B cell (primary cell): ENCODE data around the gene ATP8A2. TPM values are rescaled to one million over a fixed set of nuclear protein-coding genes. Genes with fewer than 3 reads are reported as not detected.

Experiments used
- ATAC-seq: fragments of 200-7000 bp; cut with Tn5 transposase; one replicate; pipeline ENCODE4 v1.10.0; 2021; ENCODE audit warnings: low read depth, mild to moderate bottlenecking, moderate number of reproducible peaks, moderate library complexity
- CTCF ChIA-PET: fragments of 350-600 bp; sonication (Branson Sonifier 250); formaldehyde crosslinking; loops from one replicate; lab custom pipeline; 2021; ENCODE audit warnings: antibody characterized with exemption, inconsistent platforms; lab: Charles Lee
- POLR2A ChIA-PET: fragments of 350-600 bp; sonication (Branson Sonifier 250); formaldehyde crosslinking; loops from one replicate; lab custom pipeline; 2021; ENCODE audit warnings: antibody characterized with exemption; lab: Charles Lee
- DNase-seq: peaks from one replicate; pipeline ENCODE4 v3.0.0; 2013
- H2AFZ ChIP-seq: 2 replicates; pipeline ENCODE4 v1.6.1; 2012; ENCODE audit warnings: mild to moderate bottlenecking, low read depth, low read length; ENCODE audit not compliant: insufficient read depth, poor library complexity, severe bottlenecking
- H3K27ac ChIP-seq, 2 donors: 1 replicate in 1 of 2; 2 replicates in 1 of 2; pipeline ENCODE4 v1.5.1; 2012 to 2013; ENCODE audit warnings: low read length in 2 of 2, mild to moderate bottlenecking in 2 of 2, moderate library complexity in 1 of 2
- H3K27me3 ChIP-seq, 4 experiments: fragments of 200-600 bp in 1 of 4; sonication (generic) in 1 of 4; replicated peaks in 1 of 4; 1 replicate in 2 of 4; 2 replicates in 2 of 4; pipeline versions ENCODE4 v1.6.1 to v1.7.0; 2013 to 2016; ENCODE audit warnings: low read length in 3 of 4, mild to moderate bottlenecking in 2 of 4, mixed read lengths in 1 of 4, moderate library complexity in 1 of 4; ENCODE audit not compliant: insufficient read depth in 4 of 4, control insufficient read depth in 3 of 4; ENCODE audit errors: control extremely low read depth in 1 of 4
- H3K36me3 ChIP-seq, 2 experiments: replicated peaks in 1 of 2; 1 replicate in 1 of 2; 2 replicates in 1 of 2; pipeline versions ENCODE4 v1.6.1 to v1.7.1; 2013; ENCODE audit warnings: low read length in 1 of 2; ENCODE audit not compliant: insufficient read depth in 2 of 2, control insufficient read depth in 1 of 2; ENCODE audit errors: control extremely low read depth in 1 of 2, extremely low read depth in 1 of 2
- H3K4me1 ChIP-seq, 2 donors: fragments of 200-600 bp in 1 of 2; sonication (generic) in 1 of 2; 1 replicate in 1 of 2; 2 replicates in 1 of 2; pipeline versions ENCODE4 v1.5.1 to v1.6.1; 2013 to 2017; ENCODE audit warnings: low read length in 2 of 2; ENCODE audit not compliant: control insufficient read depth in 2 of 2, insufficient read depth in 2 of 2
- H3K4me2 ChIP-seq: replicated peaks from 2 replicates; pipeline ENCODE3; 2012; ENCODE audit warnings: mild to moderate bottlenecking, low read depth, low read length; ENCODE audit not compliant: poor library complexity, severe bottlenecking
- H3K4me3 ChIP-seq, 5 experiments: fragments of 200-600 bp in 1 of 5; sonication (generic) in 1 of 5; 1 replicate in 3 of 5; 2 replicates in 2 of 5; pipeline versions ENCODE4 v1.5.1 to v1.7.0; 2011 to 2016; ENCODE audit warnings: low read length in 4 of 5, mild to moderate bottlenecking in 4 of 5, low read depth in 2 of 5, control low read depth in 1 of 5, moderate library complexity in 1 of 5; ENCODE audit not compliant: insufficient read depth in 1 of 5; ENCODE audit errors: control extremely low read depth in 1 of 5, extremely low read depth in 1 of 5
- H3K79me2 ChIP-seq: fragments of 200-600 bp; sonication (generic); one replicate; pipeline ENCODE4 v1.6.0; 2016; ENCODE audit warnings: low read length; ENCODE audit not compliant: control insufficient read depth, insufficient read depth
- H3K9ac ChIP-seq: fragments of 200-600 bp; sonication (generic); 2 replicates; pipeline ENCODE4 v1.6.1; 2017; ENCODE audit warnings: mild to moderate bottlenecking, low read length, moderate library complexity
- H3K9me3 ChIP-seq, 3 donors: one replicate each; pipeline versions ENCODE4 v1.6.1 to v1.7.1; 2013; ENCODE audit warnings: low read length in 2 of 3; ENCODE audit not compliant: control insufficient read depth in 2 of 3, insufficient read depth in 1 of 3; ENCODE audit errors: control extremely low read depth in 1 of 3
- H4K20me1 ChIP-seq: 2 replicates; pipeline ENCODE4 v1.6.0; 2012; ENCODE audit warnings: mild to moderate bottlenecking, low read length; ENCODE audit not compliant: insufficient read depth, control insufficient read depth, poor library complexity, severe bottlenecking
- H3K27ac Mint-ChIP-seq: one replicate; pipeline ENCODE4 v1.8.0; 2021; ENCODE audit warnings: mixed read lengths
- H3K27me3 Mint-ChIP-seq: one replicate; pipeline ENCODE4 v1.8.0; 2021; ENCODE audit warnings: mixed read lengths
- H3K4me1 Mint-ChIP-seq: one replicate; pipeline ENCODE4 v1.8.0; 2021; ENCODE audit warnings: mixed read lengths
- H3K4me3 Mint-ChIP-seq: one replicate; pipeline ENCODE4 v1.8.0; 2021; ENCODE audit warnings: mixed read lengths
- H3K9me3 Mint-ChIP-seq: one replicate; pipeline ENCODE4 v1.8.0; 2022; ENCODE audit warnings: mixed read lengths; ENCODE audit not compliant: insufficient read depth
- CTCF ChIP-seq: fragments of 200-600 bp; IDR thresholded peaks from one replicate; pipeline ENCODE4 v1.8.0; 2022; ENCODE audit warnings: antibody characterized with exemption, mild to moderate bottlenecking
- EZH2 ChIP-seq: IDR thresholded peaks from 2 replicates; pipeline ENCODE4 v1.6.1; 2012; ENCODE audit warnings: borderline replicate concordance, low read depth, mild to moderate bottlenecking, moderate library complexity, low read length; ENCODE audit not compliant: insufficient read depth, poor library complexity, severe bottlenecking
- WGBS: methylation state at CpG from one replicate; pipeline ENCODE4 v1.1.5; 2013; ENCODE audit warnings: missing lambda C conversion rate; ENCODE audit not compliant: insufficient coverage; 5-methylcytosine and 5-hydroxymethylcytosine counted together
- intact Hi-C: fragments of 100-400 bp; cut with micrococcal nuclease; formaldehyde crosslinking; loops from one replicate; pipeline ENCODE4 v1.10.0; 2022
- polyA plus RNA-seq: library from polyadenylated mRNA; depleted of rRNA; stranded (reverse); fragments of >200 nt; gene quantifications from 2 replicates; pipeline ENCODE4 v1.2.3, GENCODE V29; 2012
- total RNA-seq, 2 donors: library from RNA; stranded (reverse); fragments of 120-200 nt in 1 of 2; gene quantifications; 1 replicate in 1 of 2; 2 replicates in 1 of 2; pipeline versions ENCODE4 v1.2.3 to v1.2.4, GENCODE V29; 2013 to 2022

The ATP8A2 gene
- total and polyA plus RNA-seq, 2 donors (not counting 1 experiment from before 2014, with no cell fraction given) = not detected

GRCh38 chr13:25840261-25840660 lies 468.5 kb downstream of the ATP8A2 start:
- Histone ChIP-seq H4K20me1 (no peaks in the 10 kb centered on the region), H2AFZ (no peak overlapping the region), H3K9ac (no peak overlapping the region), H3K27ac (no peak overlapping the region), H3K4me3 (no peak overlapping the region), H3K27me3 (peaks cover 0 to 3% (median 0%) of the 10 kb centered on the region in 4 experiments), H3K79me2 (no peaks in the 10 kb centered on the region), H3K36me3 (no peaks in the 10 kb centered on the region), H3K4me2 (no peak overlapping the region), H3K9me3 (peaks cover 0 to 6% (median 0%) of the 10 kb centered on the region in 3 donors), H3K4me1 (no peaks in the 10 kb centered on the region)
- 100% methylated on average over 1 of the region's 3 CpGs for WGBS
- POLR2A ChIA-PET = no interaction called here
- no peak for ATAC-seq
- TF ChIP-seq EZH2 = no peak
- no peak for TF ChIP-seq CTCF
- DNase-seq = no peak
- H3K4me3 Mint-ChIP-seq = no peak overlapping the region
- no peaks in the 10 kb centered on the region for H3K9me3 Mint-ChIP-seq
- H3K27me3 Mint-ChIP-seq = peaks cover 3% of the 10 kb centered on the region
- CTCF ChIA-PET = no interaction called here
- H3K4me1 Mint-ChIP-seq = no peaks in the 10 kb centered on the region
- intact Hi-C loops = no loop called here
- no peak overlapping the region for H3K27ac Mint-ChIP-seq

GRCh38 chr13:25840931-25841330 lies 469.2 kb downstream of the ATP8A2 start:
- H3K9ac ChIP-seq = no peak overlapping the region
- POLR2A ChIA-PET = no interaction called here
- no peaks in the 10 kb centered on the region for H3K4me1 ChIP-seq
- H3K4me3 ChIP-seq = no peak overlapping the region
- no peak overlapping the region for H3K4me2 ChIP-seq
- peaks cover 0 to 6% (median 0%) of the 10 kb centered on the region in 3 donors for H3K9me3 ChIP-seq
- no peaks in the 10 kb centered on the region for H3K9me3 Mint-ChIP-seq
- ATAC-seq (no peak), DNase-seq (no peak)
- H4K20me1 ChIP-seq = no peaks in the 10 kb centered on the region
- peaks cover 3% of the 10 kb centered on the region for H3K27me3 Mint-ChIP-seq
- no peaks in the 10 kb centered on the region for H3K79me2 ChIP-seq
- TF ChIP-seq EZH2 = no peak
- no peak overlapping the region for H3K27ac ChIP-seq
- no peak overlapping the region for H2AFZ ChIP-seq
- H3K27me3 ChIP-seq = peaks cover 0 to 3% (median 0%) of the 10 kb centered on the region in 4 experiments
- no peaks in the 10 kb centered on the region for H3K4me1 Mint-ChIP-seq
- WGBS = no CpG with 5 or more reads among the region's 2 CpGs
- H3K36me3 ChIP-seq = no peaks in the 10 kb centered on the region
- intact Hi-C loops = no loop called here
- no peak overlapping the region for H3K27ac Mint-ChIP-seq
- CTCF ChIA-PET = no interaction called here
- H3K4me3 Mint-ChIP-seq = no peak overlapping the region
